Brain microvascular endothelial cell (primary cell): ENCODE measurements around the gene MARK4.

Experiments
- DNase-seq: peaks from one replicate; pipeline ENCODE4 v3.0.0-alpha.2; 2020
- H3K27ac ChIP-seq: fragments of 250-450 bp; sonication (Bioruptor Pico); 2 replicates; pipeline ENCODE4 v1.5.1; 2020; ENCODE audit warnings: mild to moderate bottlenecking, moderate library complexity
- H3K27me3 ChIP-seq: fragments of 250-450 bp; sonication (Bioruptor Pico); replicated peaks from 2 replicates; pipeline ENCODE4 v1.5.1; 2020; ENCODE audit warnings: mild to moderate bottlenecking
- H3K36me3 ChIP-seq: fragments of 250-450 bp; sonication (Bioruptor Pico); replicated peaks from 2 replicates; pipeline ENCODE4 v1.5.1; 2020; ENCODE audit warnings: mild to moderate bottlenecking
- H3K4me3 ChIP-seq: 2 replicates; pipeline ENCODE4 v1.5.1; 2011; ENCODE audit warnings: low read depth, mild to moderate bottlenecking, control low read depth, low read length, moderate library complexity
- CTCF ChIP-seq: IDR thresholded peaks from 2 replicates; pipeline ENCODE4 v1.5.1; 2011; ENCODE audit warnings: low read depth, mild to moderate bottlenecking, moderate library complexity, low read length, control low read depth, inconsistent platforms; ENCODE audit errors: missing control alignments
- in situ Hi-C: cut with HindIII; loops from 2 replicates; pipeline ENCODE4 v1.10.0; 2017; ENCODE audit warnings: low sequenced_read_pairs, low pct_ligation_motif_present

MARK4 gene

GRCh38 chr19:45339629-45340028 lies 88.6 kb downstream of the MARK4 start:
- Histone ChIP-seq H3K4me3 (no peak overlapping the region), H3K27ac (no peak overlapping the region), H3K36me3 (no peaks in the 10 kb centered on the region), H3K27me3 (no peaks in the 10 kb centered on the region)
- in situ Hi-C loops = no loop called here
- TF ChIP-seq CTCF = no peak
- no peak for DNase-seq

- Histone ChIP-seq H3K27me3 (no peaks in the 10 kb centered on the region), H3K4me3 (no peak within 1 kb of the TSS), H3K36me3 (no peaks in the 10 kb centered on the region), H3K27ac (no peak within 1 kb of the TSS)
- DNase-seq = no peak
- no peak for TF ChIP-seq CTCF
- in situ Hi-C loops = no loop called here
Measured at GRCh38 chr19:45340232-45340898, 89.3 kb downstream of the MARK4 start, which contains the start of gene KLC3. KLC3 (plus strand) TSS chr19:45340750; CDS start chr19:45345542, 4,792 bp downstream.

- TF ChIP-seq CTCF = no peak
- DNase-seq = peak; percentile 3
- no peaks in the 10 kb centered on the region for H3K27me3 ChIP-seq
- no peak overlapping the region for H3K4me3 ChIP-seq
- H3K27ac ChIP-seq = no peak overlapping the region
- no peaks in the 10 kb centered on the region for H3K36me3 ChIP-seq
- in situ Hi-C loops = no loop called here
Measured at GRCh38 chr19:45340899-45341453, 89.9 kb downstream of the MARK4 start.

GRCh38 chr19:45342911-45343310 lies 91.8 kb downstream of the MARK4 start:
- H3K4me3 ChIP-seq = no peak overlapping the region
- TF ChIP-seq CTCF = no peak
- H3K27ac ChIP-seq = no peak overlapping the region
- no peak for DNase-seq
- in situ Hi-C loops = no loop called here
- H3K27me3 ChIP-seq = no peaks in the 10 kb centered on the region
- no peaks in the 10 kb centered on the region for H3K36me3 ChIP-seq

- peaks cover 3% of the 10 kb centered on the region for H3K36me3 ChIP-seq
- TF ChIP-seq CTCF = no peak
- in situ Hi-C loops = no loop called here
- no peak overlapping the region for H3K27ac ChIP-seq
- no peak overlapping the region for H3K4me3 ChIP-seq
- DNase-seq = no peak
- no peaks in the 10 kb centered on the region for H3K27me3 ChIP-seq
Measured at GRCh38 chr19:45344621-45345505, 93.8 kb downstream of the MARK4 start.
